Sigmoid colon (tissue), 4 donors: ENCODE data around the gene PIK3R5.

Experiments
- POLR2A ChIP-seq, 2 donors: fragments of 450-650 bp; IDR thresholded peaks; one replicate each; pipeline ENCODE4 v1.6.1; 2016; ENCODE audit warnings: antibody characterized with exemption in 2 of 2, mild to moderate bottlenecking in 2 of 2, moderate library complexity in 2 of 2
- POLR2AphosphoS5 ChIP-seq, 4 donors: sonication (generic); formaldehyde crosslinking; IDR thresholded peaks; one replicate each; pipeline ENCODE4 v1.6.1; 2017; ENCODE audit warnings: antibody characterized with exemption in 4 of 4
- TF ChIP-seq, protein P1 (sequence below), 4 experiments: fragments of 450-650 bp in 3 of 4; fragments of 200-600 bp in 1 of 4; IDR thresholded peaks; one replicate each; pipeline ENCODE4 v1.5.1; 2016 to 2019; ENCODE audit warnings: antibody characterized with exemption in 4 of 4, mild to moderate bottlenecking in 3 of 4, moderate library complexity in 2 of 4

DNA sequence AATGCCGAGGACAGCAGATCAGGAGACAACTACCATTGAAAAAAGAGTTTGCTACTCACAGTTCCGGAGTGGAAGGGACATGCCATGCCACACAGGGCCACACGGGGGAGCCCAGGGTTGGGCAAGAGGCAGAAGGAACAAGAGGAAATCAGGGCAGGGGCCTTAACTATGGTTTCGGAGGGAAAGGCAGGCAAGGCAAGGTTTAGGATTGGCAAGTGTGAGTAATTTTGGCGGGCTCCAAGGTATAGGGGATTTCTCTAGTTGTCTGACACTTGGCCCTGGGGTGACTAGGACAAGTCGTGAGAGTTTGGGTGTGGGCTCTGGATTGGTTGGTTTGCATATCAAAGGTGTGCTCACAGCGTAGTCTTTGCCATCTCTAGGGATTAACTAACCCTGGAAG, 28.8 kb upstream of the PIK3R5 start:
- TF ChIP-seq, protein P1, sequence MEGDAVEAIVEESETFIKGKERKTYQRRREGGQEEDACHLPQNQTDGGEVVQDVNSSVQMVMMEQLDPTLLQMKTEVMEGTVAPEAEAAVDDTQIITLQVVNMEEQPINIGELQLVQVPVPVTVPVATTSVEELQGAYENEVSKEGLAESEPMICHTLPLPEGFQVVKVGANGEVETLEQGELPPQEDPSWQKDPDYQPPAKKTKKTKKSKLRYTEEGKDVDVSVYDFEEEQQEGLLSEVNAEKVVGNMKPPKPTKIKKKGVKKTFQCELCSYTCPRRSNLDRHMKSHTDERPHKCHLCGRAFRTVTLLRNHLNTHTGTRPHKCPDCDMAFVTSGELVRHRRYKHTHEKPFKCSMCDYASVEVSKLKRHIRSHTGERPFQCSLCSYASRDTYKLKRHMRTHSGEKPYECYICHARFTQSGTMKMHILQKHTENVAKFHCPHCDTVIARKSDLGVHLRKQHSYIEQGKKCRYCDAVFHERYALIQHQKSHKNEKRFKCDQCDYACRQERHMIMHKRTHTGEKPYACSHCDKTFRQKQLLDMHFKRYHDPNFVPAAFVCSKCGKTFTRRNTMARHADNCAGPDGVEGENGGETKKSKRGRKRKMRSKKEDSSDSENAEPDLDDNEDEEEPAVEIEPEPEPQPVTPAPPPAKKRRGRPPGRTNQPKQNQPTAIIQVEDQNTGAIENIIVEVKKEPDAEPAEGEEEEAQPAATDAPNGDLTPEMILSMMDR (IDR thresholded peaks at IDR 0.05) = peak in 3 of 4 experiments; percentile 43 to 55 (median 48)
- no peak for TF ChIP-seq POLR2A (IDR thresholded peaks at IDR 0.05)
- no peak for TF ChIP-seq POLR2AphosphoS5 (IDR thresholded peaks at IDR 0.05)
